ENCODE measurements around the gene MRPS18A.

GRCh38 chr6:43724354-43724753 lies 36.8 kb upstream of the MRPS18A start:
- TF ChIP-seq TAF1 (IDR thresholded peaks at IDR 0.05; ENCODE audit: low read depth, low read length) (no peak), POLR2A (IDR thresholded peaks at IDR 0.05; ENCODE audit: low read depth, low read length) (no peak), SPI1 (IDR thresholded peaks at IDR 0.05; ENCODE audit: low read depth, low read length) (no peak), POLR2AphosphoS5 (IDR thresholded peaks at IDR 0.05; ENCODE audit: low read depth, low read length) (no peak)

Data from GM12891 (cell line).